ENCODE data around the gene STK4. TPM values are rescaled to one million over a fixed set of nuclear protein-coding genes. Genes with fewer than 3 reads are reported as not detected.

Gene STK4
- total and polyA plus RNA-seq, 2 of the 8 experiments (the other 6 are each of a cell fraction or from before 2014, with no cell fraction given): 12.0 to 34.3 TPM

DNA sequence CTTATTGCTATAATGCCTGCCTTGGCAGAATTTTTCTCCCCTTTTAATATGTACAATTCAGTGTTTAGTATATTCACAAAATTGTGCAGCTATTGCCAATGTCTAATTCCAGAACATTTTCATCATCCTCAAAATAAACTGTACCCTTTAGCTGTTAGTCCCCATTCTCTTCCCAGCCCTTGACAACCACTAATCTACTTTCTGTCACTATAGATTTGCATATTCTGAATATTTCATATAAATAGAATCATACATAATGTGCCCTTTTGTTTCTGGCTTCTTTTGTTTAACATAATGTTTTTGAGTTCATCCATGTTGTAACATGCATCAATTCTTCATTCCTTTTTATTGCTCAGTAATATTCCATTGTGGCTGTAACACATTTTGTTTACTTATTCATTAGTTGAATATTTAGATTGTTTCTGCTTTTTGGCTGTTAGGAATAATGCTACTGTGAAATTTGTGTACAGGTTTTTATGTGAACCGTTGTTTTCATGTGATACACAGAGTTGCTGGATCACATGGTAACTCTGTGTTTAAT, 22.4 kb downstream of the STK4 start (continued):
- TF ChIP-seq, protein P1, sequence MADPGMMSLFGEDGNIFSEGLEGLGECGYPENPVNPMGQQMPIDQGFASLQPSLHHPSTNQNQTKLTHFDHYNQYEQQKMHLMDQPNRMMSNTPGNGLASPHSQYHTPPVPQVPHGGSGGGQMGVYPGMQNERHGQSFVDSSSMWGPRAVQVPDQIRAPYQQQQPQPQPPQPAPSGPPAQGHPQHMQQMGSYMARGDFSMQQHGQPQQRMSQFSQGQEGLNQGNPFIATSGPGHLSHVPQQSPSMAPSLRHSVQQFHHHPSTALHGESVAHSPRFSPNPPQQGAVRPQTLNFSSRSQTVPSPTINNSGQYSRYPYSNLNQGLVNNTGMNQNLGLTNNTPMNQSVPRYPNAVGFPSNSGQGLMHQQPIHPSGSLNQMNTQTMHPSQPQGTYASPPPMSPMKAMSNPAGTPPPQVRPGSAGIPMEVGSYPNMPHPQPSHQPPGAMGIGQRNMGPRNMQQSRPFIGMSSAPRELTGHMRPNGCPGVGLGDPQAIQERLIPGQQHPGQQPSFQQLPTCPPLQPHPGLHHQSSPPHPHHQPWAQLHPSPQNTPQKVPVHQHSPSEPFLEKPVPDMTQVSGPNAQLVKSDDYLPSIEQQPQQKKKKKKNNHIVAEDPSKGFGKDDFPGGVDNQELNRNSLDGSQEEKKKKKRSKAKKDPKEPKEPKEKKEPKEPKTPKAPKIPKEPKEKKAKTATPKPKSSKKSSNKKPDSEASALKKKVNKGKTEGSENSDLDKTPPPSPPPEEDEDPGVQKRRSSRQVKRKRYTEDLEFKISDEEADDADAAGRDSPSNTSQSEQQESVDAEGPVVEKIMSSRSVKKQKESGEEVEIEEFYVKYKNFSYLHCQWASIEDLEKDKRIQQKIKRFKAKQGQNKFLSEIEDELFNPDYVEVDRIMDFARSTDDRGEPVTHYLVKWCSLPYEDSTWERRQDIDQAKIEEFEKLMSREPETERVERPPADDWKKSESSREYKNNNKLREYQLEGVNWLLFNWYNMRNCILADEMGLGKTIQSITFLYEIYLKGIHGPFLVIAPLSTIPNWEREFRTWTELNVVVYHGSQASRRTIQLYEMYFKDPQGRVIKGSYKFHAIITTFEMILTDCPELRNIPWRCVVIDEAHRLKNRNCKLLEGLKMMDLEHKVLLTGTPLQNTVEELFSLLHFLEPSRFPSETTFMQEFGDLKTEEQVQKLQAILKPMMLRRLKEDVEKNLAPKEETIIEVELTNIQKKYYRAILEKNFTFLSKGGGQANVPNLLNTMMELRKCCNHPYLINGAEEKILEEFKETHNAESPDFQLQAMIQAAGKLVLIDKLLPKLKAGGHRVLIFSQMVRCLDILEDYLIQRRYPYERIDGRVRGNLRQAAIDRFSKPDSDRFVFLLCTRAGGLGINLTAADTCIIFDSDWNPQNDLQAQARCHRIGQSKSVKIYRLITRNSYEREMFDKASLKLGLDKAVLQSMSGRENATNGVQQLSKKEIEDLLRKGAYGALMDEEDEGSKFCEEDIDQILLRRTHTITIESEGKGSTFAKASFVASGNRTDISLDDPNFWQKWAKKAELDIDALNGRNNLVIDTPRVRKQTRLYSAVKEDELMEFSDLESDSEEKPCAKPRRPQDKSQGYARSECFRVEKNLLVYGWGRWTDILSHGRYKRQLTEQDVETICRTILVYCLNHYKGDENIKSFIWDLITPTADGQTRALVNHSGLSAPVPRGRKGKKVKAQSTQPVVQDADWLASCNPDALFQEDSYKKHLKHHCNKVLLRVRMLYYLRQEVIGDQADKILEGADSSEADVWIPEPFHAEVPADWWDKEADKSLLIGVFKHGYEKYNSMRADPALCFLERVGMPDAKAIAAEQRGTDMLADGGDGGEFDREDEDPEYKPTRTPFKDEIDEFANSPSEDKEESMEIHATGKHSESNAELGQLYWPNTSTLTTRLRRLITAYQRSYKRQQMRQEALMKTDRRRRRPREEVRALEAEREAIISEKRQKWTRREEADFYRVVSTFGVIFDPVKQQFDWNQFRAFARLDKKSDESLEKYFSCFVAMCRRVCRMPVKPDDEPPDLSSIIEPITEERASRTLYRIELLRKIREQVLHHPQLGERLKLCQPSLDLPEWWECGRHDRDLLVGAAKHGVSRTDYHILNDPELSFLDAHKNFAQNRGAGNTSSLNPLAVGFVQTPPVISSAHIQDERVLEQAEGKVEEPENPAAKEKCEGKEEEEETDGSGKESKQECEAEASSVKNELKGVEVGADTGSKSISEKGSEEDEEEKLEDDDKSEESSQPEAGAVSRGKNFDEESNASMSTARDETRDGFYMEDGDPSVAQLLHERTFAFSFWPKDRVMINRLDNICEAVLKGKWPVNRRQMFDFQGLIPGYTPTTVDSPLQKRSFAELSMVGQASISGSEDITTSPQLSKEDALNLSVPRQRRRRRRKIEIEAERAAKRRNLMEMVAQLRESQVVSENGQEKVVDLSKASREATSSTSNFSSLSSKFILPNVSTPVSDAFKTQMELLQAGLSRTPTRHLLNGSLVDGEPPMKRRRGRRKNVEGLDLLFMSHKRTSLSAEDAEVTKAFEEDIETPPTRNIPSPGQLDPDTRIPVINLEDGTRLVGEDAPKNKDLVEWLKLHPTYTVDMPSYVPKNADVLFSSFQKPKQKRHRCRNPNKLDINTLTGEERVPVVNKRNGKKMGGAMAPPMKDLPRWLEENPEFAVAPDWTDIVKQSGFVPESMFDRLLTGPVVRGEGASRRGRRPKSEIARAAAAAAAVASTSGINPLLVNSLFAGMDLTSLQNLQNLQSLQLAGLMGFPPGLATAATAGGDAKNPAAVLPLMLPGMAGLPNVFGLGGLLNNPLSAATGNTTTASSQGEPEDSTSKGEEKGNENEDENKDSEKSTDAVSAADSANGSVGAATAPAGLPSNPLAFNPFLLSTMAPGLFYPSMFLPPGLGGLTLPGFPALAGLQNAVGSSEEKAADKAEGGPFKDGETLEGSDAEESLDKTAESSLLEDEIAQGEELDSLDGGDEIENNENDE (IDR thresholded peaks at IDR 0.05; ENCODE audit: insufficient replicate concordance, low read length): no peak
- no peak for TF ChIP-seq GABPA (IDR thresholded peaks at IDR 0.05; ENCODE audit: borderline replicate concordance, insufficient read depth, low read length)
- no peak for TF ChIP-seq TAF7 (optimal IDR thresholded peaks at IDR 0.05; ENCODE audit: borderline replicate concordance, low read depth, low read length)
- no peak for TF ChIP-seq HDAC2 (IDR thresholded peaks at IDR 0.05; ENCODE audit: borderline replicate concordance in 1 of 2, low read depth in 2 of 2, low read length in 2 of 2)
- TF ChIP-seq CBX5 (IDR thresholded peaks at IDR 0.05; ENCODE audit: low read depth, low read length): no peak
- TF ChIP-seq SRF (IDR thresholded peaks at IDR 0.05; ENCODE audit: low read depth, low read length): no peak

Data from H1 (cell line).